ENCODE results near the gene MBD6. TPM values are rescaled to one million over a fixed set of nuclear protein-coding genes. Genes with fewer than 3 reads are reported as not detected.

Gene MBD6
- total RNA-seq, 1 donor from 2014 or later, result 58.5 TPM

GRCh38 chr12:57531836-57532235 lies 9.2 kb downstream of the MBD6 start:
- no peaks in the 10 kb centered on the region for H3K4me1 ChIP-seq (ENCODE audit: insufficient read depth, low read length)
- Mint-ChIP-seq H3K4me3 (ENCODE audit: unreplicated experiment) (no peak overlapping the region), H3K27ac (ENCODE audit: unreplicated experiment) (no peak overlapping the region), H3K36me3 (ENCODE audit: low read depth, unreplicated experiment) (peaks cover 28% of the 10 kb centered on the region), H3K9me3 (ENCODE audit: unreplicated experiment) (no peaks in the 10 kb centered on the region), H3K4me1 (ENCODE audit: low read depth, unreplicated experiment) (peaks cover 6% of the 10 kb centered on the region), H3K27me3 (ENCODE audit: low read depth, unreplicated experiment) (no peaks in the 10 kb centered on the region)
- no peak overlapping the region for H3K4me2 ChIP-seq (ENCODE audit: low read length)
- H4K20me1 ChIP-seq (ENCODE audit: insufficient read depth, low read length), result peaks cover 52% of the 10 kb centered on the region
- H3K79me2 ChIP-seq (ENCODE audit: insufficient read depth, low read length), result peaks cover 6% of the 10 kb centered on the region
- H3K27ac ChIP-seq (ENCODE audit: low read depth, low read length), result no peak overlapping the region
- H3K9ac ChIP-seq (ENCODE audit: low read length), result no peak overlapping the region
- no peaks in the 10 kb centered on the region for H3K9me3 ChIP-seq (ENCODE audit: insufficient read depth, low read depth, low read length)
- DNase-seq (ENCODE audit: low read depth) (no peak), FAIRE-seq (no peak)
- TF ChIP-seq EZH2 (IDR thresholded peaks at IDR 0.05; ENCODE audit: insufficient read depth, low read length) (no peak), CTCF (IDR thresholded peaks at IDR 0.05; ENCODE audit: insufficient read depth, low read depth, low read length) (no peak)
- H3K36me3 ChIP-seq (ENCODE audit: insufficient read depth, low read length), result peaks cover 72% of the 10 kb centered on the region
- no peak overlapping the region for H2AFZ ChIP-seq (ENCODE audit: low read depth, low read length)
- H3K27me3 ChIP-seq (ENCODE audit: insufficient read depth, low read length), result no peaks in the 10 kb centered on the region
- no peak overlapping the region for H3K4me3 ChIP-seq (ENCODE audit: insufficient read depth, low read depth, low read length)

- Histone ChIP-seq H3K27me3 (ENCODE audit: insufficient read depth, low read length) (no peaks in the 10 kb centered on the region), H3K9ac (ENCODE audit: low read length) (no peak overlapping the region), H3K36me3 (ENCODE audit: insufficient read depth, low read length) (peaks cover 69% of the 10 kb centered on the region), H3K27ac (ENCODE audit: low read depth, low read length) (no peak overlapping the region), H3K4me1 (ENCODE audit: insufficient read depth, low read length) (no peaks in the 10 kb centered on the region), H3K4me3 (ENCODE audit: insufficient read depth, low read depth, low read length) (no peak overlapping the region), H4K20me1 (ENCODE audit: insufficient read depth, low read length) (peaks cover 56% of the 10 kb centered on the region), H3K9me3 (ENCODE audit: insufficient read depth, low read depth, low read length) (no peaks in the 10 kb centered on the region), H2AFZ (ENCODE audit: low read depth, low read length) (no peak overlapping the region), H3K79me2 (ENCODE audit: insufficient read depth, low read length) (peaks cover 6% of the 10 kb centered on the region), H3K4me2 (ENCODE audit: low read length) (no peak overlapping the region)
- FAIRE-seq (no peak), DNase-seq (ENCODE audit: low read depth) (no peak)
- Mint-ChIP-seq H3K4me1 (ENCODE audit: low read depth, unreplicated experiment) (peaks cover 2% of the 10 kb centered on the region), H3K36me3 (ENCODE audit: low read depth, unreplicated experiment) (peaks cover 28% of the 10 kb centered on the region), H3K4me3 (ENCODE audit: unreplicated experiment) (no peak overlapping the region), H3K27ac (ENCODE audit: unreplicated experiment) (no peak overlapping the region), H3K27me3 (ENCODE audit: low read depth, unreplicated experiment) (no peaks in the 10 kb centered on the region), H3K9me3 (ENCODE audit: unreplicated experiment) (no peaks in the 10 kb centered on the region)
- no peak for TF ChIP-seq CTCF (IDR thresholded peaks at IDR 0.05; ENCODE audit: insufficient read depth, low read depth, low read length)
- no peak for TF ChIP-seq EZH2 (IDR thresholded peaks at IDR 0.05; ENCODE audit: insufficient read depth, low read length)
Observed at GRCh38 chr12:57533108-57533507, 10.5 kb downstream of the MBD6 start.

DNA sequence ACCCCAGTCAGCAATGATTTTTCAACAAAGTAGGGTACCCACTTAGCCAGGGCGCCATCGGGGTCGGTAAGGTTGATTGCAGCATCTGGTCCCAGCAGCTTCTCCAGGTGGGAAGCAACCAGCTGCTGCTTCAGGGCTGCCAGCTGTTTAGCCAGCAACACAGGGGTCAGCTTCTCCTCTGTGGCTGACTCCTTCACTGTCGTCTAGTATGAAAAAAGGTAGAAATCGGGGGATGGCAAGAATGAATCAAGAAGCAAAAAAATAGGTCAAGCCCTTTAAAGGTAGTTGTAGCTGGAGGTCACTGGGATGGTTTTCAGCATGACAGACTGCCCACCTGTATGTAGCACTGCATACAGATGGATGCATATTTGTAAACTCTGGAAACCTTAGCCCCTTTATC lies 11.6 kb downstream of the MBD6 start:
- TF ChIP-seq EZH2 (IDR thresholded peaks at IDR 0.05; ENCODE audit: insufficient read depth, low read length), result no peak
- no peak for TF ChIP-seq CTCF (IDR thresholded peaks at IDR 0.05; ENCODE audit: insufficient read depth, low read depth, low read length)
- no peaks in the 10 kb centered on the region for H3K27me3 Mint-ChIP-seq (ENCODE audit: low read depth, unreplicated experiment)
- no peak overlapping the region for H3K9ac ChIP-seq (ENCODE audit: low read length)
- H4K20me1 ChIP-seq (ENCODE audit: insufficient read depth, low read length), result peaks cover 54% of the 10 kb centered on the region
- H3K4me3 Mint-ChIP-seq (ENCODE audit: unreplicated experiment), result no peak overlapping the region
- peaks cover 2% of the 10 kb centered on the region for H3K4me1 Mint-ChIP-seq (ENCODE audit: low read depth, unreplicated experiment)
- H3K79me2 ChIP-seq (ENCODE audit: insufficient read depth, low read length), result peaks cover 10% of the 10 kb centered on the region
- no peak overlapping the region for H2AFZ ChIP-seq (ENCODE audit: low read depth, low read length)
- H3K9me3 Mint-ChIP-seq (ENCODE audit: unreplicated experiment), result no peaks in the 10 kb centered on the region
- peaks cover 31% of the 10 kb centered on the region for H3K36me3 Mint-ChIP-seq (ENCODE audit: low read depth, unreplicated experiment)
- no peak for FAIRE-seq
- no peak overlapping the region for H3K4me2 ChIP-seq (ENCODE audit: low read length)
- no peaks in the 10 kb centered on the region for H3K4me1 ChIP-seq (ENCODE audit: insufficient read depth, low read length)
- no peaks in the 10 kb centered on the region for H3K27me3 ChIP-seq (ENCODE audit: insufficient read depth, low read length)
- H3K27ac ChIP-seq (ENCODE audit: low read depth, low read length), result no peak overlapping the region
- no peak overlapping the region for H3K4me3 ChIP-seq (ENCODE audit: insufficient read depth, low read depth, low read length)
- peaks cover 66% of the 10 kb centered on the region for H3K36me3 ChIP-seq (ENCODE audit: insufficient read depth, low read length)
- H3K9me3 ChIP-seq (ENCODE audit: insufficient read depth, low read depth, low read length), result no peaks in the 10 kb centered on the region
- no peak overlapping the region for H3K27ac Mint-ChIP-seq (ENCODE audit: unreplicated experiment)
- no peak for DNase-seq (ENCODE audit: low read depth)
